ENCODE results near the gene CDC42BPB. TPM values are rescaled to one million over a fixed set of nuclear protein-coding genes. Genes with fewer than 3 reads are reported as not detected.

Gene CDC42BPB
- total RNA-seq, 2 donors from 2014 or later: 68.0 to 83.4 TPM

GRCh38 chr14:103065861-103066260 is 8.5 kb upstream of the CDC42BPB start:
- Histone ChIP-seq H3K27me3 (no peaks in the 10 kb centered on the region), H3K27ac (no peak overlapping the region), H3K9me3 (no peaks in the 10 kb centered on the region), H3K4me3 (no peak overlapping the region), H3K4me1 (peaks cover 0 to 17% of the 10 kb centered on the region in 2 donors), H3K36me3 (no peaks in the 10 kb centered on the region)
- TF ChIP-seq, protein P1, sequence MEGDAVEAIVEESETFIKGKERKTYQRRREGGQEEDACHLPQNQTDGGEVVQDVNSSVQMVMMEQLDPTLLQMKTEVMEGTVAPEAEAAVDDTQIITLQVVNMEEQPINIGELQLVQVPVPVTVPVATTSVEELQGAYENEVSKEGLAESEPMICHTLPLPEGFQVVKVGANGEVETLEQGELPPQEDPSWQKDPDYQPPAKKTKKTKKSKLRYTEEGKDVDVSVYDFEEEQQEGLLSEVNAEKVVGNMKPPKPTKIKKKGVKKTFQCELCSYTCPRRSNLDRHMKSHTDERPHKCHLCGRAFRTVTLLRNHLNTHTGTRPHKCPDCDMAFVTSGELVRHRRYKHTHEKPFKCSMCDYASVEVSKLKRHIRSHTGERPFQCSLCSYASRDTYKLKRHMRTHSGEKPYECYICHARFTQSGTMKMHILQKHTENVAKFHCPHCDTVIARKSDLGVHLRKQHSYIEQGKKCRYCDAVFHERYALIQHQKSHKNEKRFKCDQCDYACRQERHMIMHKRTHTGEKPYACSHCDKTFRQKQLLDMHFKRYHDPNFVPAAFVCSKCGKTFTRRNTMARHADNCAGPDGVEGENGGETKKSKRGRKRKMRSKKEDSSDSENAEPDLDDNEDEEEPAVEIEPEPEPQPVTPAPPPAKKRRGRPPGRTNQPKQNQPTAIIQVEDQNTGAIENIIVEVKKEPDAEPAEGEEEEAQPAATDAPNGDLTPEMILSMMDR (IDR thresholded peaks at IDR 0.05): no peak
- no peak for DNase-seq (ENCODE audit: low spot score)

DNA sequence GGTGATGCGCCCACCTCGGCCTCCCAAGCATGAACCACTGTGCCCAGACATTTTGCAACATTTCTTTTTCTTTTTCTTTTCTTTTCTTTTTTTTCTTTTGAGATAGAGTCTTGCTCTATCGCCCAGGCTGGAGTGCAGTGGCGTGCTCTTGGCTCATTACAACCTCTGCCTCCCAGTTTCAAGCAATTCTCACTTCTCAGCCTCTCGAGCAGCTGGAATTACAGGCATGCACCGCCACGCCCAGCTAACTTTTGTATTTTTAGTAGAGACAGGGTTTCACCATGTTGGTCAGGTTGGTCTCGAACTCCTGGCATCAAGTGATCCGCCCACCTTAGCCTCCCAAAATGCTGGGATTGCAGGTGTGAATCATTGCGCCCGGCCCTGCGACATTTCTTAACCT is 7.6 kb upstream of the CDC42BPB start:
- Histone ChIP-seq H3K36me3 (no peaks in the 10 kb centered on the region), H3K4me3 (no peak overlapping the region), H3K9me3 (no peaks in the 10 kb centered on the region), H3K27me3 (no peaks in the 10 kb centered on the region), H3K27ac (no peak overlapping the region), H3K4me1 (peaks cover 0 to 17% of the 10 kb centered on the region in 2 donors)
- DNase-seq (ENCODE audit: low spot score): no peak
- TF ChIP-seq, protein P1 (IDR thresholded peaks at IDR 0.05): no peak

GRCh38 chr14:103064436-103064835 is 7.1 kb upstream of the CDC42BPB start:
- H3K27me3 ChIP-seq: no peaks in the 10 kb centered on the region
- no peaks in the 10 kb centered on the region for H3K9me3 ChIP-seq
- TF ChIP-seq, protein P1 (IDR thresholded peaks at IDR 0.05): no peak
- peaks cover 0 to 19% of the 10 kb centered on the region in 2 donors for H3K4me1 ChIP-seq
- no peak overlapping the region for H3K4me3 ChIP-seq
- no peaks in the 10 kb centered on the region for H3K36me3 ChIP-seq
- no peak overlapping the region for H3K27ac ChIP-seq
- DNase-seq (ENCODE audit: low spot score): no peak

DNA sequence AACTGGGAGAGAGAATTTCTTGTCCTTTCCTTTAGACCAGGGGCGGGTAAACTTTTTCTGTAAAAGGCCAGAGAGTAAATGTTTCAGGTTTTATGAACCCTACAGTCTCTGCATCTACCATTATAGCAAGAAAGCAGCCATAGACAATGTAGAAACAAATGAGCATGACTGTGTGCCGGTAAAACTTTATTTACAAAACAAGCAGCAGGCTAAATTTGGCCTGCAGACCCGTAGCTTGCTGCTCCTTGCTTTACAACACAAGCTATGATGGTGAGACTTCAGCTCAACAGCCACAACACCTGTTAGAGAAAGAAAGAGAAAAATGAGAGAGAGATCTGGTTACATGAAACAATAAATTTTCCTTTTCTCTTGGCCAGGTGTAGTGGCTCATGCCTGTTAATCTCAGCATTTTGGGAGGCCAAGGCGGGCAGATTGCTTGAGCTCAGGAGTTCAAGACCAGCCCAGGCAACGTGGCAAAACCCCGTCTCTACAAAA is 4.2 kb upstream of the CDC42BPB start:
- Histone ChIP-seq H3K9me3 (no peaks in the 10 kb centered on the region), H3K4me3 (no peak overlapping the region), H3K27me3 (no peaks in the 10 kb centered on the region), H3K36me3 (no peaks in the 10 kb centered on the region), H3K4me1 (peaks cover 0 to 25% of the 10 kb centered on the region in 2 donors), H3K27ac (no peak overlapping the region)
- DNase-seq (ENCODE audit: low spot score): no peak
- TF ChIP-seq, protein P1 (IDR thresholded peaks at IDR 0.05): no peak

DNA sequence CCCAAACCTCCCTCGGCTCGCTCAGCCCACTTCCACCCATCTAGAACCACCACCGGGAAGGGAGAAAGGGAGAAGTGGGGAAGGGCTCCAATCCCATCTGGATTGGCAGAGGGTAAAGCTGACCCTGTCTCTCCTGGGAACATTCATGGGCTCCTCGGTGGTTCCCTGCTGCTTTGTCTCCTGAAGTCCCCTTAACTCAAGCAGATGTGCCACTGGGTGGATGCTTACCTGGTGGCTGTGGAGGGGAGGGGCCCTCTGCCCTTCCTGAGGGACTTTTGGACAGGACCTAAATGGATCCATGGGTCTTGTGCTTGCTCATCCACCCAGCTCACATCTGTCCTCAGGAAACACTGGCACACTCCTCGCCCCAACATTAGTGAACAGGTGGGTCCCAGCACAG is 2.2 kb upstream of the CDC42BPB start:
- TF ChIP-seq, protein P1 (IDR thresholded peaks at IDR 0.05): no peak
- peaks cover 0 to 37% of the 10 kb centered on the region in 2 donors for H3K4me1 ChIP-seq

More for the DNA sequence above, 2.2 kb upstream of the CDC42BPB start:
- Histone ChIP-seq H3K36me3 (no peaks in the 10 kb centered on the region), H3K9me3 (no peaks in the 10 kb centered on the region), H3K4me3 (no peak overlapping the region), H3K27me3 (no peaks in the 10 kb centered on the region), H3K27ac (no peak overlapping the region)
- no peak for DNase-seq (ENCODE audit: low spot score)
